Measurements from ENCODE around the gene COQ10A. TPM values are rescaled to one million over a fixed set of nuclear protein-coding genes. Genes with fewer than 3 reads are reported as not detected.

Gene COQ10A
- polyA plus RNA-seq, 1 of the 3 experiments (the other 2 are of a cell fraction): 42.2 TPM

GRCh38 chr12:56221757-56222530 is 44.8 kb upstream of the COQ10A start, which contains the start of gene RNF41 (continued):
- TF ChIP-seq FOSL2 (IDR thresholded peaks at IDR 0.05; ENCODE audit: borderline replicate concordance, low read depth) (no peak), REST (IDR thresholded peaks at IDR 0.05; ENCODE audit: low read depth, low read length) (no peak), NRF1 (IDR thresholded peaks at IDR 0.05; ENCODE audit: low read depth, low read length) (peak; percentile 31; the same call in 1 of the 2 replicates), TAF1 (IDR thresholded peaks at IDR 0.05; ENCODE audit: borderline replicate concordance, low read depth, low read length) (peak; percentile 87), TCF12 (IDR thresholded peaks at IDR 0.05) (no peak), CHD2 (IDR thresholded peaks at IDR 0.05; ENCODE audit: low read length, partially characterized antibody) (peak; percentile 63), JUND (IDR thresholded peaks at IDR 0.05) (no peak), GATA2 (CRISPR knock-in tag; IDR thresholded peaks at IDR 0.05) (no peak), SMC3 (IDR thresholded peaks at IDR 0.05; ENCODE audit: low read depth, low read length) (no peak)

GRCh38 chr12:56222531-56222895 is 44.2 kb upstream of the COQ10A start:
- Histone ChIP-seq H3K4me3 (ENCODE audit: low read depth in 2 of 2, low read length in 1 of 2) (peak overlapping the region; percentile 71 to 85), H3K36me3 (replicated peaks in 1 of 2; ENCODE audit: control insufficient read depth in 1 of 2, insufficient read depth in 2 of 2, low read length in 1 of 2) (no peaks in the 10 kb centered on the region), H3K27me3 (ENCODE audit: insufficient read depth) (no peaks in the 10 kb centered on the region), H3K9me2 (no peaks in the 10 kb centered on the region), H3K79me2 (ENCODE audit: insufficient read depth) (peaks cover 35% of the 10 kb centered on the region), H2AFZ (ENCODE audit: low read depth) (peak overlapping the region; percentile 61; the same call in 1 of the 2 replicates), H3K27ac (ENCODE audit: low read depth in 2 of 2, low read length in 1 of 2) (peak overlapping the region; percentile 93 to 98), H3K4me1 (ENCODE audit: control insufficient read depth in 1 of 2, insufficient read depth in 2 of 2, low read depth in 1 of 2, low read length in 1 of 2) (peaks cover 13 to 22% of the 10 kb centered on the region in 2 experiments; a peak in 2 of 4 replicates), H3K9ac (peak overlapping the region; percentile 96), H3K9me3 (no peaks in the 10 kb centered on the region), H4K20me1 (ENCODE audit: insufficient read depth) (no peaks in the 10 kb centered on the region), H3F3A (replicated peaks; ENCODE audit: insufficient read depth) (peaks cover 24% of the 10 kb centered on the region), H3K4me2 (peak overlapping the region; percentile 80)
- 57% methylated on average over 4 of the region's 4 CpGs for WGBS (ENCODE audit: low lambda C conversion rate)
- DNase-seq: no peak
- POLR2A ChIA-PET: interaction anchor here (0.9 to 3.0 kb wide), 11 partner anchors 14 to 118 kb away, joined by 3 to 23 read pairs (median 6); partner anchors contain the start of genes ANKRD52, CNPY2, ESYT1 and PA2G4
- CTCF ChIA-PET: interaction anchor here (0.6 to 4.1 kb wide), 23 partner anchors 10 to 886 kb away, joined by 3 to 47 read pairs (median 5); partner anchors contain the start of genes ANKRD52, COQ10A, ESYT1 and SMARCC2
- TF ChIP-seq PBX3 (IDR thresholded peaks at IDR 0.05) (no peak), NFIC (IDR thresholded peaks at IDR 0.05; ENCODE audit: borderline replicate concordance) (no peak), ELF1 (IDR thresholded peaks at IDR 0.05) (no peak), SIN3A (IDR thresholded peaks at IDR 0.05; ENCODE audit: borderline replicate concordance, low read depth, low read length) (no peak), MXI1 (IDR thresholded peaks at IDR 0.05; ENCODE audit: low read depth, low read length) (no peak), YY1 (IDR thresholded peaks at IDR 0.05; ENCODE audit: low read depth) (no peak), NRF1 (IDR thresholded peaks at IDR 0.05; ENCODE audit: low read depth, low read length) (no peak)
- TF ChIP-seq, protein P1, sequence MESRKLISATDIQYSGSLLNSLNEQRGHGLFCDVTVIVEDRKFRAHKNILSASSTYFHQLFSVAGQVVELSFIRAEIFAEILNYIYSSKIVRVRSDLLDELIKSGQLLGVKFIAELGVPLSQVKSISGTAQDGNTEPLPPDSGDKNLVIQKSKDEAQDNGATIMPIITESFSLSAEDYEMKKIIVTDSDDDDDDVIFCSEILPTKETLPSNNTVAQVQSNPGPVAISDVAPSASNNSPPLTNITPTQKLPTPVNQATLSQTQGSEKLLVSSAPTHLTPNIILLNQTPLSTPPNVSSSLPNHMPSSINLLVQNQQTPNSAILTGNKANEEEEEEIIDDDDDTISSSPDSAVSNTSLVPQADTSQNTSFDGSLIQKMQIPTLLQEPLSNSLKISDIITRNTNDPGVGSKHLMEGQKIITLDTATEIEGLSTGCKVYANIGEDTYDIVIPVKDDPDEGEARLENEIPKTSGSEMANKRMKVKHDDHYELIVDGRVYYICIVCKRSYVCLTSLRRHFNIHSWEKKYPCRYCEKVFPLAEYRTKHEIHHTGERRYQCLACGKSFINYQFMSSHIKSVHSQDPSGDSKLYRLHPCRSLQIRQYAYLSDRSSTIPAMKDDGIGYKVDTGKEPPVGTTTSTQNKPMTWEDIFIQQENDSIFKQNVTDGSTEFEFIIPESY (IDR thresholded peaks at IDR 0.05; ENCODE audit: borderline replicate concordance, low read depth): no peak
- TF ChIP-seq, protein P2, sequence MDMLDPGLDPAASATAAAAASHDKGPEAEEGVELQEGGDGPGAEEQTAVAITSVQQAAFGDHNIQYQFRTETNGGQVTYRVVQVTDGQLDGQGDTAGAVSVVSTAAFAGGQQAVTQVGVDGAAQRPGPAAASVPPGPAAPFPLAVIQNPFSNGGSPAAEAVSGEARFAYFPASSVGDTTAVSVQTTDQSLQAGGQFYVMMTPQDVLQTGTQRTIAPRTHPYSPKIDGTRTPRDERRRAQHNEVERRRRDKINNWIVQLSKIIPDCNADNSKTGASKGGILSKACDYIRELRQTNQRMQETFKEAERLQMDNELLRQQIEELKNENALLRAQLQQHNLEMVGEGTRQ (IDR thresholded peaks at IDR 0.05; ENCODE audit: borderline replicate concordance, low read depth, low read length): no peak
